GM19043 (cell line): ENCODE measurements around the gene ARMC9.
A peak's percentile ranks its signal among the peaks of the same experiment; 100 is the strongest.

Source experiments
- ATAC-seq: cut with Tn5 transposase; IDR thresholded peaks from one replicate; pipeline ENCODE4 v1.9.1; 2021; ENCODE audit warnings: low read depth; ENCODE audit not compliant: unreplicated experiment

The ARMC9 gene

DNA sequence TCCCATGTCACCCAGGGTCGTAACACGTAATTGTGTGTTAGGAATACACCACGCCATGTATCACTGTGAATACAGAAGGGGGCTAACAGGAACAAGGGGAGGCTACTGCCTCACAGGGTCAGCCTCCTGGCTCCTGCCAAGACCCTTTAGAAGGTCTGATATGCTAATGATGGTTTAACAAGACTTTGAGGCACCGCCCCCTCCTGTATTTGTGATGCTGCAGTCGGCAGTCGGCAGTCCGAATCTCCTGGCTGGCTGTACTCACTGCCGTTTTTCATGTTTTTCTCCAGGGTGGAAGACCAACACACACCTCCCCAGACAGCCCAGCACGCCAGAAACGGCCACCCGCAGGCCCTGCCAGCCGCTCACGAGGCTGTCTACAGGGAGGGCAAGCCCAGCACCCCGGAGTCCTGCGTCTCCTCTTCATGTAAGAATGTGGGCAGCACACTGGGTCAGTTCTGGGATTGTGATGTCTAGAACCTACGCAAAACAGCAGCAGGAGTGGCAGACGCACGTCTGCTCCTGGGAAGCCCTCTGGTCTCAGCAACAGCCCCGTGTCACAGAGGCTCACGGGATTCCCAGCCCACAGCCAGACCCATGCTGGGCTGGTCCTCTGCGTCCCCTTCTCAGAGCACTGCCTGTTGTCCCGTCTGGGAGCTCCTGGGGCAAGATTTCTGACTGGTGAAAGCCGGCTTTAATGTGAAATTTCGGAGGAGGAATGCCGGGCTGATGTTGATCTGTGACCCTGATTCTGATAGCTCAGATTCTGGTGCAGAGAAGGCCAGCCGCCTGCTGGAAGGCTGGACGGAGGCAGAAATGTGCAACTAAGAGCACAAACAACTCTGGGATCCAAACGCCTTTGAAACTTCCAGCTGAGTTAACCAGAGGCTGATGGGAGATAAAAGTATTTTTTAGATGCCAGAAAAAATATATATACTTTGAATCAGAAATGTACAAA lies 157.4 kb downstream of the ARMC9 start:
- no peak for ATAC-seq

DNA sequence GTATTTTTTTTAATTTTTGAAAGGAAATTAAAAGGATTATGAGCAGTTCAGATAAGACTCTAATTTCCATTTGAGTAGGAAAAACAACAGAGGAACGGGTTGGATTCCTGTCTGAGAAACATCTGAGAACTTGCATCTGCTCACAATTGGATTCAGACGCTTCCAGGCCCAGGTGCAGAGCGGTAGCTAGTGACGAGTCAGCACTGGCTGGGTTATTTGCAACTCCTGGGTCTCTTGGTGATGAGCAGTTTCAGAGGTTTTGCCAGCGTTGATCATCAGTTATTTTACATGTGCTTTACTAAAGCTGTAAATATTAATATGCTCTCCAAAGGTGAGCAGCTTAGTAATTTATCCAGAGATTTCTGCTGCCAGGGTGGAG lies 158.0 kb downstream of the ARMC9 start:
- ATAC-seq, result no peak

DNA sequence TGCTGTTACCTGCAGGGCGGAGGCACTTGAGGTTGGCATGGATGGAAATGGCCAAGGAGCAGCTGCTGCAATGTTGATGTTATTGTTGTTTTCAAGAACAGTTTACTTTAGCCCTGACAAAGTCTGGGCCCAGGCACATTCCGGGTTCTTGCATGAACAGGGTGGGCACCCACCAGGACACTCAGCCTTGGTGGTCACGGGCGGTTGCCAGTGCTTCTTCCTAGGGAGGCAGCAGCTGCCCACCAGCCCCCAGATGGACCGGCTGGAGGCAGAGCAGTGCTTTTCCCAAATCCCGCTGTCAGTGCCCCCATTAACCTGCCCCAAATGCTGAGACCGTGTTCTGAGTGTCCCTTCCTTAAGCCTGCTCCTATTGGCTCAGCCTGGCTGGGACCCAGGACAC lies 158.6 kb downstream of the ARMC9 start:
- ATAC-seq, result no peak

DNA sequence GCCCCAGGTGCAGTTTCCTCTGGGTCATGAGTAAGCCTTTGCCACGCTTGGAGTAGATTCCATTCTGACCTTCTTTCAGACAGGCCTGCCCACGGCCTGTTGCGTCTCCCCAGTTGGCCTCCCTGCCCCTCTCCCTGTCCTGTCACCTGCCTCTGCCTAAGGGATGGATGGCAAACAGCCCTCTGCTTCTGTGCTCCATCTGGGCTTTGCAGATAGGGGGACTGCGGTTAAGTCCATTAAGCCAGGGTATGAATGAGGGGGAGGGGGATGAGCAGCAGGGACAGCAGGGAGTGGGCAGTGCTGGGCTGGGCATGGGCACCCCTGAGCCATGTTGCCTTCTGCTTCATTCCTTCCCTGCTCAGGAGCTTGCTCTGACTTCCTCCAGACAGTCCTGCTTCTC lies 159.5 kb downstream of the ARMC9 start:
- no peak for ATAC-seq

DNA sequence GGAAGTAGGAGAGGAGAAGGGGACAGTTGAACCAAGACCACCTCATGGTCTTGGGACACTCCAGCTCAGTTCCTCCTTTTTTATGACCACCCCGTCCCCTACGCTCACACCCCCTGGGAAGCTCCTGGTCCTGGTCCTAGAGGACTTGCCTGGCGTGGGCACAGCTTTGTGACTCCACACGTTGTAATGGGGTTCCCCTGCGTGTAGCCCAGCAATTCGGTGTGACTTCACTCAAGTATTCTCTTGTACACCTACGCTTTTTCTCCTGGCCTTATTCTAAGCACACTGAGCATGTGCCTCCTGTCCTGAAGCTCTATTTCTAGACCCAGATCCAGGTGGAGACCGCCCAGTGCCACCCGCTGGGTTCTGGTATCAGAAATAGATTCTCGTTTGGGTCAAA lies 161.0 kb downstream of the ARMC9 start:
- no peak for ATAC-seq

DNA sequence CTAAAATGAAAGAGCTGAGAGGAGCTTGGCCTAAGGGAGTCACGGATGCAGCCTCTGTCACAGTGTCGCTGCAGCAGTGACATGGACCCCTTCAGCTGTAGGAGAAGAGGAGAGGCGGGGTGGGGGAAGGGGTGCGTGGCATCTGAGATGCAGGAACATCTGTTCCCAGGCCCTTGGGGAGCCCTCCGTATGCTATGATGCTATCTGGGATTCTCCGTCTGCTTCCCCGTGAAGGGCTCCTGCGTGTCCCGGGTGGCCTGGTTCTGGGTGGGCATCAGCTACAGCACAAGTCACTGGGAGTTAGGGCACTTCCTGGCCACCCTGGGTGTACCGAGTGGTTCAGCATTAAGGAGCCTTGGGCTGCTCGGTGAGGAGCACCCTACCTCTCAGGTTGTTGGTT lies 161.5 kb downstream of the ARMC9 start:
- no peak for ATAC-seq

DNA sequence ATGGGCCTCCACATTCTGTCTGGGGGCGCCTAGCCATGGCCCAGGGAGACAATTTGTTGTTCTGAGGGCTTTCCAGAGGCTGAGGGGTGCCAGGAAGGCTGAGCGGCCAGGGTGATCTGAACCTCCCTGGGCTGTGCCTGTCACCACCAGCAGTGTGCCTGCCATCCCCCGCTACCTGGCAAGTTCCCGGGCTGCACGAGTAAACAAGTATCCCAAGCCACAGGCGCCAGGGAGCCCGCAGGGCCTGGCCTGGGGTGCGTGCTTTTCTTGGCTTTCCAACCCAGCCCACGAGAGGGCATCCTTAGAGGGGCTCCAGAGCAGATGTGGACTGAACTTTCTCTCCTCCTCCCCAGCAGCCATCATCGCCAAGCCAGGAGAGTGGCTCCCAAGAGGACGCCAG lies 162.0 kb downstream of the ARMC9 start:
- no peak for ATAC-seq

DNA sequence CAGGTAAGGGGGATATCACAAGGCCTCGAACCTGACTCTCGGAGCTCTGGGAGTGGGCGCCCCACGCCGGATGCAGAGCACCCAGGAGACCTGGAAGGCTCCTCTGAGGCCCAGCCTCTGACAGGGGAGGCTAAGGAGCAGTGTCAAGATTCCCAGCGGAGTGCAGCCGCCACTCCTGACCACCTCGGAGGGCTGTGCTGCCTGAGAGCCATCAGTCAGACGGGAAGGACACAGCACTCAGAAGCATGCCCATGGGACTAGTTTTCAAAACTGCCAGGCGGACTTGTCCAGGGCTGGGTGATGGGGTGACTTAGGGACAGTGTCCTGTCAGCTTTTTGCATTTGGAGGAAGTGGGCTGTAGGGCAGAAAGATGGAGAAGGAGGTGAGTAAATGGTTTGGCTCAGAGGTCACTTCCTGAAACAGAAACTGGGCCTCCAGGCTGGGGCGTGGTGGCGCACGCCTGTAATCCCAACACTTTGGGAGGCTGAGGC lies 162.5 kb downstream of the ARMC9 start:
- ATAC-seq, result no peak

DNA sequence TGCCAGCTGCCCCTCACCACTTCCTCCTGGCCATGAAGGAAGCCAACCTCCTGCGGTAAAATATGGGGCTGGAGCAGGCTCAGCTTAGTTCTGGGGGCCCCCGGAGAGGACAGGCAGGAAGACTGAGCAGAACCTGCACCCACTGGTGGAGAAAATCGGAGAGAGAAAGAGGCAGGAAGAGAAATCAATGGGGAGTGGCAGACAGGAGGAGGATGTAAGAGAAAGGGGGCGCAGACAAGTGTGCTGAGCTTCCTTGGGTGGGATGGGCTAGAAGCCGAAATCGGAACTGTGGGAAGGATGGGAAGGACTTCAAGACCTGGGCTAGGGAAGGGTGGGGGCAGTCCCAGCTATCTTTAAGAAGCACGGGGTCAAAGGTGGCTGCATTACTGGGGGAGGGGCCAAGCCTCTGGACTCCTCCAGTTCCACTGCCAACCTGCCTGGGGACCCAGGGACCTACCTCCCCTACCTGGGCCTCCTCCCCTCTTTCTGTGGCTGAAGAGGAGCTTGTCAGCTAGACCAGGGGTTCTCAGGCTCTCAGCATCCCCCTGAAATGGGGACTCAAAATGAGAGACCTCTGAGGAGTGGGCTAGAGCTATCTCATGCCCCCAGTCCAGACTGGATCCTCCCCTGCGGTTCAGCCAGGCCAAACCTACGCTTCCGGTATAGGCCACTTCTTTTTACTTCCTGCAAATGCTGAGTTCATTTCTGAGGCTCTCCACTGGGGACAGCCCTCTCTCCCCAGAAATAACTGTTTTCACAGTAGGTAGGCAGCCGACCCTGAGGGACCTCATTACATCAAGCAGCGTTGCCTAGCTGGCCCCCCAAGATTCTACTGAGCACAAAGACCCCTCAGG lies 163.5 kb downstream of the ARMC9 start:
- ATAC-seq, result peak; percentile 97

DNA sequence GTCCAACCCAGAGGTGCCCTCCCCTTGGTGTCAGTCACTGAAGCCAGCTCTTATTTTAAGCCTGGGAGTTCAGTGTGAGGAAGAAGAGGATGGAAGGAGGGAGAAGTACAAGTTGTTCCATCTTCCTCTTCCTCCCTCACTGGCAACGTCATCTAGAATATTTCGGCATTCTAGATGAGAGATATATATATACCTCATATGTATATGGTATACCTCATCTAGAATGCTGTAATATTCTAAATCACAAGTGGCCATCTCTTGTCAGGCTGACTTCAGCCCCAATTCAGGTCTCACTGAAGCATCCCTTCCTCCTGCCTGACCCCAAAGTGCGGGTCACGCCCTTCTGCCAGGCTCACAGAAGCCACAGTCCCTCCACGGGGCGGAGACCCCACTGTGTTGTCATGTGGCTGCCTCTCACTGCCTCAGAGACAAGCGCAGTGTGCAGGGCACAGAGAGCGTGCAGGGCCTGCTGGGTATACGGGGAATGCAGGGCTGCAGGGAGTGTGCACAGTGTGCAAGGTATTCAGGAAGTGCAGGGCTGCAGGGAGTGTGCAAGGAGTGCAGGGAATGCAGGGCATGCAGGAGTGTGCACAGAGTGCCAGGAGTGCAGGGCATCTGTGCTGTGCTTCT lies 164.2 kb downstream of the ARMC9 start:
- ATAC-seq, result no peak

DNA sequence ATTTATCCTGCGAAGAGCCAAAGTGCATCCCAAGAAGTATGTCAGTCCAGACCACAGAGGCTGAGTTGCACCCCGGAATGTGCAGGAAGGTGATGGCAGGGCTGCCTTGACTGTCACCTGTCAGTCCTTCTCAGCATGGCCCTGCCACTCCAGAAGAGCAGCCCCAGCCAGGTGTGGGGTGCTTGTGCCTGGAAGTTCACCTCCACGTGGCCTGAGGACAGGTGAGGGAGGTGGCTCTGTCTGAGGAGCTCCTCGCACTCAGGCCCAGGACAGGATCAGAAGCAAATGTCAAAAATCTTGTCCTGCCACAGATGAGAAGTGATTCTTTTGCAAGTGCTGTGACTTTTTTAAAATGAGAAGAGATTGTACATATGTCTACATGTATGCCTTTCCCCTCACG lies 165.6 kb downstream of the ARMC9 start:
- no peak for ATAC-seq

DNA sequence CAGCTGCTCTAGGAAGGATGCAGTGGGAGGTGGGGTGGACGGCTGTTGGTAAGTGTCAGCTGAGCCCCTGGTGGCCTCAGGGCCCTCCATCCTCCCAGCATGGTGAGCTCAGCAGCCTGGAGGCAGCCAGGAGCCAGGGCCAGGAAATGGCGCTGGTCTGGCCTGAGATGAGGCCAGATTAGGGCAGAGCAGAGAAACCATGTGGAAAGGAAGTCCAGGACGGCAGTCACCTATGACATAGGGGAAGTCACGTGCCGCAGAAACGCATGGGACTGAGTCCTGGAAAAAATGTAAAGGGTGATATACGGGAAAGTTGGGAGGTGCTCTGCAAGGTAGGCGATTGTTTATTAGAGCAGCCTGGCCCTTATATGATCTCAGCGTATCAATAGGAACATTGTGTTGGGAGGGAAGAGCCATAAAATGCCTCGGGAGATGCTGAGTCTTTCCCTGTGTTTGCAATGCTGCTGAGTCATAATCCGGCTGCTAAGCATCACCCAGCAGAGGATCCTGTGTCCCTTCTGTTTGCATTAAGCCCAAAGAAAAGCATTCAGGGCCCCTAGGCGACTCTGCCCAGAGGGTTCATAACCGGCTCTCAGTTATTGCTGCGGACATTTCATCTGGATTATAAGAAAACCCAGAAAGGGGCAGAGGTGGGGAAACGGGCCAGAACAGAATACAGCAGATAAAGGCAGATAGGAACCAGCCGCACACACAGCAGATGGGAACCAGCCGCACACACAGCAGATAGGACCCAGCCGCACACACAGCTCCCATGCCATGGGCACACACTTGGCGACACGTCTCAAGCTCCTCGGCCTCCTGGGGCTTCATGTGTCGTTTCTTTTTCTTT lies 166.8 kb downstream of the ARMC9 start:
- no peak for ATAC-seq

DNA sequence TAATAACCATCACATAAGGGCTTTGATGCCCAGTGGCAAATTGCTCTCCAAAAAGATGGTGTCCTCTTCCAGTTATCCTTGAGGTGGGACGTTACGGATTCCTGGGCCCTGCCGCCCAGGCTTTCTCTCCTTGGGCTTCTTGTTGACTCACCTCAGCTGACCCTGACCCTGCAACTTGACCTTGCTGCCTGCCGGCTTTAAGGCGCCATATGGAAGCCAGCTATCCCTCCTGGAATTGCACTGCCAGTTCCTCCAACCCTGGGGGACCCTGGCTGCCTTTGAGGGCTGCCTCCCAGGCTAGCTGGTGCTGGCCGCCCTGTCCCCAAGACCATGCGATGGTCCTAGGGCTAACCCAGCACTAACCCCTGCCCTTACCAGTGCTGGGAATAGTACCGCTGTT lies 168.7 kb downstream of the ARMC9 start:
- ATAC-seq, result no peak

DNA sequence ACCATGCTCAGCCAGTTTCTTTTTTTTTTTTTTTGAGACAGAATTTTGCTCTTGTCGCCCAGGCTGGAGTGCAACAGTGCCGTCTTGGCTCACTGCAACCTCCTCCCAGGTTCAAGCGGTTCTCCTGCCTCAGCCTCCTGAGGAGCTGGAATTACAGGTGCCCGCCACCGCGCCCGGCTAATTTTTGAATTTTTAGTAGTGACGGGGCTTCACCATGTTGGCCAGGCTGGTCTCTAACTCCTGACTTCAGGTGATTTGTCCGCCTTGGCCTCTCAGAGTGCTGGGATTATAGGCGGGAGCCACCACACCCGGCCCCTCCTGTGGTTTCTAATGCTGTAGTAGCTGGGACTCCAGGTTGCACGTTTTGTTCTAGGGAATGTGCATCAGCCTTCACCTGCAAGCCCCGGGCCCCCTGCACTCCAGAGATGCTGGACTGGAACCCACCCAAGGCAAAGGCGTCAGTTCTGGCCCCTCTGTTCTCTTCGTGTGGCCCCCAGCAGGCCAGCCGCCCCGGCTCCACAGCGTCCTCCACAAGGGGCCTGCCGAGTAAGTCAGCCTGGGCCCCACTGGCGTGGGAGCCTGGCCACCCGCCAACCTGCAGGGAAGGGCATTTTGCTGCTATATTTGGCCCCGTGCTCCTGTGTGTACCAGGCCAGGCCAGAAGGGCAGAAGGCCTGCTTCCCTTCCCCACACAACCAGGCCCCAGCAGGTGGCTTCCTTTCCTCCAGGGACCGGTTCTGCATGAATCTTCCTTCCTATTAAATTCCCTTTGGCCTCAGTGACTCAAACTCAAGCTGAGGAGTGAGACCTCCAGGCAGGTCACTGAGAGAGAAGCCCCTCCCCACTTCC lies 171.4 kb downstream of the ARMC9 start:
- ATAC-seq, result no peak

DNA sequence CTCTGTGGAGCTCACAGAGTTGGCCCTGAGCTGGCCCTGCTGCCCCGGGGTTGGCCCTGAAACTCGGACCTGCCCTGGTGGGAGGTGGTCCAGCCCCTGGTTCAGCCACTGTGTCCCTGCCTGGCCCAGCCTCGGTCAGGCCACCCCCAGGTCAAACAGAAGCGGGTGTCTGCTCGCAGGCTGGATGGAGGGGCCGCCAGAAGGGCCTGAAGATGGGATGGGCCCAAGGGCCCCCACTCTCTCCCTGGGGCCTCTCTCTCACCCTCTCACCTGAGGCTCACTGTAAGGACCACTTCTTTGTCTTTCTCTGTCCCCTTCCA lies 172.0 kb downstream of the ARMC9 start:
- ATAC-seq, result no peak

DNA sequence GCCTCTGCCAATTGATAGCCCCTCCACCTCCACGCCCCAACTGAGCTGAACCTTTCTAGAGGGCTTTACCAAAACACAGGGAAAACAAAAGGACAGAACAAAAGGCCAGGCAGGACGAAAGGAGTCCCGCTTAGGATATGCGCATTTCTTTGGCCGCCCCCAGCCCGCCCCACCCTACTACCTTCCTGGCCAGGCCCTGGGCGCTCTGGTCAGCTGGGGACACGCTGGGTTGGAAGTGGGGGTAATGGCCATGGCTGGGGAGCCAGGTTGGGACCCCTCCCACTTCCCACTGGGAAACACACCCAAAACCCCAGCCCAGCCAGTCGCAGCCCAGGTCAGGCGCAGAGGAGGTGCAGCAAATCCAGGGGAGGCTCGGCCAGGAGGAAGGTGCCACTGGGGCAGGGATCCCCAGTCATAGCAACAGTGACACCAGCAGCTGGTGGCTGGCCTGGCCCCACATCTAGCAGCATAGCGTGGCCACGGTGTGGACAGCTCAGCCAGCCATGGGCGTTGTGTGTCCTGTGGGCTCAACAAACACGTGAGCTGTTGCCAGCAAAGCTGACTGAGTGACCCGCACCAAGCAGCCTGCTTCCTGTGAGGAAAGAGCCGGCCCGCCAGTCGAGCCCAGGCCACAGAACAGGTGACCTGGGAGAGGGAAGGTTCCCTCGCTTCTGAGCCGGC lies 172.5 kb downstream of the ARMC9 start:
- ATAC-seq, result no peak

DNA sequence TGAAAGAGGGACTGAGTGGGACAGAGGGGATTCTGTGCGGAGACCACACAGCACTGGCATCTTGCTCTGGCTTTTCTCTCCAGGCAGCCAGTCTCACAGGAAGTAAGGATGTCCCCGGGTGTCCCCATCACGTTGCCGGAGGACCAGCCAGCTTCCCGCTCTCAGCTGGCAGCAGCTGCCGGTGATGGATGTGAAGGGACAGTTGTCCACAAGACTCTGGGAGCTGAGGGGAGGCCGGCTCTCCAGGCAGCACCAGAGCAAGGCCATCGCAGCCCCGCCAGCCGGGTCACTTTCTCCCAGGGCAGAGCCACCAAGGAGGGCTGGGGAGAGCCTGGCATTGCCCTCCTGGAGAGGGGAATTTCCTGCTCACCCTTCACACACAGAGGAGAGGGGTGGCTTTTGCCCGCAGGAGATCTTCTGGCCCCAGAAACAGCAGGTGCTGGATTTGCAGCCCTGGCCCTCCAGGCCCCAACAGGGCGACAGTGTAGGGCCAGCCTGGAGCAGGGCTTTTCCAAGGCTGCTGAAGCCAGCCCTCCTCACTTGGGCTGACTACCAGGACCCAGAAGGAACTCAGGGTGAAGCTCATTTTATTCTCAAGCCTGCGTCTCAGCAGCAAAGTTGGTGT lies 173.1 kb downstream of the ARMC9 start:
- ATAC-seq, result no peak

DNA sequence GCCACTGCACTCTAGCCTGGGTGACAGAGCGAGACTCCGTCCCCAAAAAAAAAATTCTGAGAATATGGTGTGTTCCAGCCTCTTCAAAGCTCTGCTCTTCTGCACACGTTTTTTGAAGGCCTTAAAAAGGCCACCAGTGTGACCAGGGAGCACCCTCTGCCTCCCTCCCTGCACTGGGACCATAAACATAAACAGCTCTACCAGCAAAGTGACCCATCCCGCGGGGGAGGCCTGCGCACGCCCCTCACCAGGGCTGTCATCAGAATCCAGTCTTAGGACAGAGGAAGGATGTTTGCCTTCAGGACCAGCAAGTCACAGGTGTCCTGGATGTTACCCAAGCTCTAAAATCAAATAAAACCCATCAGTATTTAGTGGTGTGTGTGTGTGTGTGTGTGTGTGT lies 173.9 kb downstream of the ARMC9 start:
- ATAC-seq, result no peak
